GM18498 (cell line): ENCODE results near the gene SELENOS.
"Not testable (repeated sequence)": the region's sequence is repeated elsewhere in the genome, so short reads cannot be mapped to it uniquely, and the experiment has no call there.

ENCODE experiments used
- ATAC-seq: cut with Tn5 transposase; IDR thresholded peaks from one replicate; pipeline ENCODE4 v1.9.1; 2021; ENCODE audit warnings: mild to moderate bottlenecking, moderate library complexity; ENCODE audit not compliant: unreplicated experiment

Gene SELENOS

GRCh38 chr15:101310161-101310480 lies 32.8 kb upstream of the SELENOS start:
- no peak for ATAC-seq

- no peak for ATAC-seq
These were observed 32.3 kb upstream of the SELENOS start for GRCh38 chr15:101309436-101310160.

- no peak for ATAC-seq
These were observed 31.5 kb upstream of the SELENOS start for GRCh38 chr15:101308604-101309435.

- ATAC-seq, result no peak
These were observed 30.8 kb upstream of the SELENOS start for GRCh38 chr15:101307897-101308603.

- ATAC-seq, result no peak
These were observed 30.0 kb upstream of the SELENOS start for GRCh38 chr15:101307048-101307896.

- ATAC-seq, result no peak
These were observed 29.2 kb upstream of the SELENOS start for GRCh38 chr15:101306341-101307047.

- ATAC-seq, result no peak
These were observed 28.6 kb upstream of the SELENOS start for GRCh38 chr15:101305820-101306255.

- no peak for ATAC-seq
These were observed 26.1 kb upstream of the SELENOS start for GRCh38 chr15:101303408-101303807.

- ATAC-seq, result no peak
These were observed 19.4 kb upstream of the SELENOS start for GRCh38 chr15:101296418-101297405.

GRCh38 chr15:101295607-101296161 lies 18.4 kb upstream of the SELENOS start:
- ATAC-seq, result no peak

GRCh38 chr15:101294731-101295606 lies 17.7 kb upstream of the SELENOS start, which contains the start of gene SNRPA1:
Gene SNRPA1, minus strand, starts transcription at chr15:101295248. Its CDS starts 70 bp downstream, at chr15:101295178.
- peak; percentile 83 for ATAC-seq

- ATAC-seq, result no peak
These were observed 15.8 kb upstream of the SELENOS start for GRCh38 chr15:101293122-101293521.

GRCh38 chr15:101288905-101289513 lies 11.7 kb upstream of the SELENOS start:
- ATAC-seq, result no peak

- not testable (repeated sequence) for ATAC-seq
These were observed 10.1 kb upstream of the SELENOS start for GRCh38 chr15:101287342-101287741.

GRCh38 chr15:101286471-101287114 lies 9.3 kb upstream of the SELENOS start:
- no peak for ATAC-seq

GRCh38 chr15:101283931-101284330 lies 6.6 kb upstream of the SELENOS start:
- no peak for ATAC-seq

- ATAC-seq, result no peak
These were observed 2.7 kb upstream of the SELENOS start for GRCh38 chr15:101280007-101280406.
